ENCODE results near the gene SLC22A16.

- TF ChIP-seq CTCF (IDR thresholded peaks at IDR 0.05), result no peak
- TF ChIP-seq ZFX (IDR thresholded peaks at IDR 0.05; ENCODE audit: borderline replicate concordance), result no peak
Observed at GRCh38 chr6:110385458-110385863, 91.0 kb downstream of the SLC22A16 start.

Measured in 22Rv1 (cell line).